Tibial artery (tissue), 4 donors: ENCODE measurements around the gene IL20.

Experiments
- DNase-seq, 2 donors: peaks; one replicate each; pipeline ENCODE4 v3.0.0-alpha.2; 2019
- H3K27ac ChIP-seq, 2 donors: fragments of 200-600 bp; sonication (generic) in 1 of 2; 1 replicate in 1 of 2; 2 replicates in 1 of 2; pipeline ENCODE4 v1.5.1; 2018 to 2019; ENCODE audit warnings: mild to moderate bottlenecking in 1 of 2
- H3K27me3 ChIP-seq, 2 donors: fragments of 200-600 bp; sonication (generic) in 1 of 2; one replicate each; pipeline versions ENCODE4 v1.5.1 to v1.6.0; 2016 to 2019
- H3K36me3 ChIP-seq, 3 donors: fragments of 200-600 bp; sonication (generic) in 2 of 3; one replicate each; pipeline ENCODE4 v1.5.1; 2016 to 2019; ENCODE audit warnings: mild to moderate bottlenecking in 2 of 3
- H3K4me1 ChIP-seq, 4 donors: fragments of 200-600 bp; sonication (generic) in 2 of 4; 1 replicate in 3 of 4; 2 replicates in 1 of 4; pipeline ENCODE4 v1.5.1; 2016 to 2019
- H3K4me3 ChIP-seq, 2 donors: fragments of 200-600 bp; sonication (generic) in 1 of 2; 1 replicate in 1 of 2; 2 replicates in 1 of 2; pipeline ENCODE4 v1.5.1; 2018 to 2019; ENCODE audit warnings: mild to moderate bottlenecking in 2 of 2
- H3K9me3 ChIP-seq, 3 donors: fragments of 200-600 bp; sonication (generic) in 1 of 3; one replicate each; pipeline ENCODE4 v1.5.1; 2016 to 2019
- CTCF ChIP-seq, 2 experiments: fragments of 200-600 bp in 1 of 2; fragments of 450-650 bp in 1 of 2; IDR thresholded peaks; one replicate each; pipeline ENCODE4 v1.5.1; 2017 to 2019; ENCODE audit warnings: antibody characterized with exemption in 2 of 2, mild to moderate bottlenecking in 1 of 2, moderate library complexity in 1 of 2
- intact Hi-C: fragments of 100-400 bp; cut with DNase I; formaldehyde crosslinking; loops from one replicate; pipeline ENCODE4 v1.15.0; 2023; ENCODE audit warnings: low total_unique reads

Gene IL20

DNA sequence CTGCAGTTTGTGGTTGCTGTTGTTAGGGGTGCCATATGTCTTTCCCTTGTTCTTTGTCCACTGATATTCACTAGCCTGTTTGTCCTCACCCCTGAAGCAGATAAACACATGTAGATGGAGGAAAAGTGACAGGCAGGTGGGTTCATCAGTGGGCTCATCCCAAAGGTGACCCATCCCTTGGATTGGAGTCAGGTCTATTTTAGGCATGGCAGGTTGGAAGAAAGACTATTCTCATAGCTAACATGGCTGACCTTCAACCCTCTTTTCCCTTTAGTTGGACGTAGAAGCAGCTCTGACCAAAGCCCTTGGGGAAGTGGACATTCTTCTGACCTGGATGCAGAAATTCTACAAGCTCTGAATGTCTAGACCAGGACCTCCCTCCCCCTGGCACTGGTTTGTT is 37.3 kb downstream of the IL20 start:
- peaks cover 0 to 7% of the 10 kb centered on the region in 2 donors for H3K27me3 ChIP-seq
- H3K27ac ChIP-seq, result no peak overlapping the region
- DNase-seq, result no peak
- no peaks in the 10 kb centered on the region for H3K9me3 ChIP-seq
- no peak for TF ChIP-seq CTCF (IDR thresholded peaks at IDR 0.05)
- intact Hi-C loops, result no loop called here
- H3K4me3 ChIP-seq, result no peak overlapping the region
- no peaks in the 10 kb centered on the region for H3K36me3 ChIP-seq
- H3K4me1 ChIP-seq, result no peaks in the 10 kb centered on the region

DNA sequence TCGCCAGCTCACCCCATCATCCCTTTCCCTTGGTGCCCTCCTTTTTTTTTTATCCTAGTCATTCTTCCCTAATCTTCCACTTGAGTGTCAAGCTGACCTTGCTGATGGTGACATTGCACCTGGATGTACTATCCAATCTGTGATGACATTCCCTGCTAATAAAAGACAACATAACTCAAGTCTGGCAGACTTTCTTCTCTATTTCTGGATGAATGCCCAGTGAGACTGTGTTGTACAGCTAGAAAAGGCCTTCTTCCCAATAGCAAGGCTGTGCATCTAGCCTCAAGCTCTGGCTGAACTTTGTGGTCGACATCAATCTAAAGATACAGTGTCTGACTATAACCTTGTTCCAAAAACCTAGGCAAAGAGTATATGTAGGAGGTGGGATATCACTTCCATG is 38.3 kb downstream of the IL20 start:
- Histone ChIP-seq H3K4me3 (no peak overlapping the region), H3K27me3 (peaks cover 0 to 17% of the 10 kb centered on the region in 2 donors), H3K36me3 (no peaks in the 10 kb centered on the region), H3K27ac (no peak overlapping the region), H3K9me3 (no peaks in the 10 kb centered on the region), H3K4me1 (no peaks in the 10 kb centered on the region)
- no peak for TF ChIP-seq CTCF (IDR thresholded peaks at IDR 0.05)
- intact Hi-C loops, result no loop called here
- no peak for DNase-seq

DNA sequence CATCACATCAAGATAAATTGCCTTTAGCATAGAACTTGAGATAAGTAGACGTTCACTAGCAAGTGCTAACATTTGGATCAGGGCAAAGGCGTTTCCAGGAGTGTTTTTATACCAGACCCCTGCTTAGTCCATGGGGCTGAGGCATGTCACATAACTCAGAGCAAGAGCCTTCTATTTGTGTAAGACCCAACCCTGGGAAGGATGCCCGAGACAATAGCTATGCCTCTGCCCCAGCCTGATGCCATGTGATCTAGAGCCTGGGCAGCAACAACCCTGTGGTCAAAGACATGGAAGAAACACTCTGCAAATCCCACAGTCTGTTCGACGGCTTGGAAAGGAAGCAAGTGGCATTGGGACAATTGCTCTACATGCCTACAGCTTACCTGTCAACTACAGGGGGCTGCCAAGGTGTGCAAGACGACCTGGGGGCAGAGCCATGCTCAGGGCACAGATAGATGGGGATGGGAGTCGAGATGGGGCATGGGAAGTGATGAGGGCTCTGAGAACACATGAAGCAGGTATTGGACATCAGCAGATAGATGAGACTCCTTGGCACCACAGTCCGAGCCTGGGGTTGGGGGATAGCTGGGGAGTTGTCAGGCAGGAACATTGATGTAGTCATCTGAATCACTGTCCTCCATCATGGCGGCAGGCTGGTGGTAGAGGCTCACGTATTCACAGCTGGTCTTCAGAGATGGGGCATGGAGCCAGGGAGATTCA is 39.2 kb downstream of the IL20 start:
- no peaks in the 10 kb centered on the region for H3K36me3 ChIP-seq
- H3K27me3 ChIP-seq, result peaks cover 0 to 26% of the 10 kb centered on the region in 2 donors
- TF ChIP-seq CTCF (IDR thresholded peaks at IDR 0.05), result no peak
- H3K27ac ChIP-seq, result no peak overlapping the region
- peak in 1 of 2 donors; percentile 54 for DNase-seq
- intact Hi-C loops, result no loop called here
- peaks cover 0 to 8% (median 7%) of the 10 kb centered on the region in 4 donors for H3K4me1 ChIP-seq
- no peaks in the 10 kb centered on the region for H3K9me3 ChIP-seq
- H3K4me3 ChIP-seq, result no peak overlapping the region

GRCh38 chr1:206905295-206906164 is 40.1 kb downstream of the IL20 start:
- H3K4me3 ChIP-seq, result no peak overlapping the region
- peak in 1 of 2 donors; percentile 25 for DNase-seq
- H3K27ac ChIP-seq, result no peak overlapping the region
- no peaks in the 10 kb centered on the region for H3K36me3 ChIP-seq
- no peak for TF ChIP-seq CTCF (IDR thresholded peaks at IDR 0.05)
- H3K4me1 ChIP-seq, result peaks cover 0 to 14% (median 12%) of the 10 kb centered on the region in 4 donors
- intact Hi-C loops, result no loop called here
- H3K9me3 ChIP-seq, result no peaks in the 10 kb centered on the region
- peaks cover 0 to 34% of the 10 kb centered on the region in 2 donors for H3K27me3 ChIP-seq

DNA sequence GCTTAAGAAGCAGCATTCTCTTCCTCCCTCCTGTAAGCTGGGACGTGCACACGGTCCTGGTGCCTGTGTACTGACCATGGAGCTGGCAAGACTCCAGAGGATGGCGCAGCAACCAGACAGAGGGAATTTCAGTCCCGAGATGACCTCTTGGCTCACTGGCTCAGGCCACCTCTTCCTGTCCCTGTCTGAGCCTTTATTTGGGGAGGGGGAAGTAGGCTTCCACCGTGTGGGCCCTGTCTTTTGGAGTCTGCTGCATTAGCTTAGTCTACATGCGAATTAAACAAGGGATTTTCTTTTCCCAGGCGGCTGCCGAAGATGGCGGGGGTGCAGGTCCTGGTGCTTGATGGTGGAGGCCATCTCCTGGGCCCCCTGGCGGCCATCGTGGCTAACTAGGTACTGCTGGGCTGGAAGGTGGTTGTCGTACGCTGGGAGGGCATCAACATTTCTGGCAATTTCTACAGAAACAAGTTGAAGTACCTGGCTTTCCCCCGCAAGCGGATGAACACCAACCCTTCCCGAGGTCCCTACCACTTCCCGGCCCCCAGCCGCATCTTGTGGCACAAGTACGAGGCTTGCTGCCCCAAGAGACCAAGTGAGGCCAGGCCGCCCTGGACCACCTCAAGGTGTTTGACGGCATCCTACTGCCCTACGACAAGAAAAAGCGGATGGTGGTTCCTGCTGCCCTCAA is 42.0 kb downstream of the IL20 start:
- Histone ChIP-seq H3K4me1 (peaks cover 0 to 14% (median 12%) of the 10 kb centered on the region in 4 donors), H3K27me3 (peaks cover 0 to 34% of the 10 kb centered on the region in 2 donors), H3K36me3 (no peaks in the 10 kb centered on the region), H3K27ac (no peak overlapping the region), H3K4me3 (no peak overlapping the region), H3K9me3 (no peaks in the 10 kb centered on the region)
- intact Hi-C loops, result no loop called here
- DNase-seq, result peak in 1 of 2 donors; percentile 57
- no peak for TF ChIP-seq CTCF (IDR thresholded peaks at IDR 0.05)
